ENCODE data around the gene ZNF236. TPM values are rescaled to one million over a fixed set of nuclear protein-coding genes. Genes with fewer than 3 reads are reported as not detected.

ZNF236 gene
- polyA plus RNA-seq, 2 of the 4 experiments (the other 2 are of a cell fraction), result 2.6 to 7.8 TPM

DNA sequence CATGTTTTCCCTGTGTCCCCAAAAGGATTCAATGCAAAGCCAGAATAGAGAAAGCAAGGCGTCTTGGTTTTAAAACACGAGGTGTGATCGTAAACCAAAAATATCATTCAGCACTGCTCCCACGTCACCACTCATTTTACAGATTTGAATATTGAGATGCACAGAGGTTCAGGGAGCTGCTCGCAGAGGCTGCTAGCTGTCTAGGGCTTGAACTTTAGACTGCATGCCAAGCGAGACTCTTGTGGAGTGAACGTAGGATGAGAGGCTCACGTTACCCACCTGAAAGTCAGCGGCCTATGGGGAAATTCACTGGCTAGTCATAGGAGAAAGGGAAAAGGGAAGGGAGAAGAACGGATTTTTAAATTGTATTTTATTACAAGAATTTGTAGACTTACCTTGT, 180.1 kb downstream of the ZNF236 start:
- no peak for ATAC-seq
- H3K4me2 ChIP-seq, result no peak overlapping the region
- FAIRE-seq, result no peak
- CTCF ChIA-PET, result interaction anchor here (4.7 kb wide), 1 partner anchor 209 kb away, joined by 22 read pairs; no protein-coding TSS in a partner anchor
- TF ChIP-seq BHLHE40 (IDR thresholded peaks at IDR 0.05; ENCODE audit: low read depth, low read length) (no peak), CBX8 (IDR thresholded peaks at IDR 0.05) (no peak), KDM5A (IDR thresholded peaks at IDR 0.05) (no peak), HDAC2 (IDR thresholded peaks at IDR 0.05) (no peak), ZC3H11A (IDR thresholded peaks at IDR 0.05) (no peak), RARB (CRISPR knock-in tag; IDR thresholded peaks at IDR 0.05) (no peak), POLR2AphosphoS2 (conservative IDR thresholded peaks at IDR 0.05; ENCODE audit: low read length) (no peak), E2F6 (IDR thresholded peaks at IDR 0.05; ENCODE audit: borderline replicate concordance, low read depth) (no peak)
- H3K27ac ChIP-seq, result no peak overlapping the region
- no peaks in the 10 kb centered on the region for H3K9me3 ChIP-seq
- no peaks in the 10 kb centered on the region for H3K4me1 ChIP-seq
- H3K4me3 ChIP-seq, result no peak overlapping the region
- POLR2A ChIA-PET, result no interaction called here
- WGBS (ENCODE audit: missing lambda C conversion rate), result 93% methylated on average over 10 of the region's 10 CpGs
- DNase-seq (ENCODE audit: low read depth in 1 of 2, low spot score in 1 of 2), result no peak

DNA sequence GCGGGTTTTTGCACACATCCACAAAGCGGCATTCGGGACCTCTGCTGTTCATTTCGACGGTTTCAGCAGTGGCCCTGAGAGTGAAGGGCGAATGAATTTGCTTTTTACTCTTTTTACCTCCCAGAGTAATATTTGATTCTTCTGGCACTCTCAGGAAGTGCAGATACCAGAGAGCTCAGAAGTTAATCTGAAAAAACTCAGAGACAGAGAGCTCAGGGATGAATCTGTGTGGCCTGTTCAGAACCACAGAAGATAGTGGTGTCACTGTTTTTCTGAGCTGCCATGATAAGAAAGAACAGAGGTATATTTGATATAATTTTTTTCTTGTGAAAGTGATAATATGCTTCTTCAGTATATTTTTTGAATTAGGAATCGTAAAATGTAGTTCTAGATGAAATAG, 181.0 kb downstream of the ZNF236 start:
- DNase-seq (ENCODE audit: low read depth in 1 of 2, low spot score in 1 of 2) (no peak), FAIRE-seq (no peak), ATAC-seq (no peak)
- WGBS (ENCODE audit: missing lambda C conversion rate), result 87% methylated on average over 7 of the region's 7 CpGs
- Histone ChIP-seq H3K27ac (no peak overlapping the region), H3K4me3 (no peak overlapping the region), H3K4me2 (no peak overlapping the region), H3K9me3 (no peaks in the 10 kb centered on the region), H3K4me1 (no peaks in the 10 kb centered on the region)
- CTCF ChIA-PET, result interaction anchor here (1.6 to 4.7 kb wide), 2 partner anchors 10 to 208 kb away, joined by 6 to 22 read pairs; no protein-coding TSS in a partner anchor
- TF ChIP-seq FOSB (CRISPR knock-in tag; IDR thresholded peaks at IDR 0.05) (no peak), ATOH8 (CRISPR knock-in tag; IDR thresholded peaks at IDR 0.05; ENCODE audit: low read depth) (no peak), MAX (IDR thresholded peaks at IDR 0.05) (no peak), MYC (IDR thresholded peaks at IDR 0.05; ENCODE audit: borderline replicate concordance, low read length) (no peak), ZNF302 (CRISPR knock-in tag; IDR thresholded peaks at IDR 0.05) (no peak), RCOR1 (IDR thresholded peaks at IDR 0.05; ENCODE audit: low read depth, low read length) (no peak), E2F6 (IDR thresholded peaks at IDR 0.05; ENCODE audit: borderline replicate concordance, low read depth) (no peak), CHD2 (IDR thresholded peaks at IDR 0.05; ENCODE audit: low read length, partially characterized antibody) (no peak), EHMT2 (IDR thresholded peaks at IDR 0.05; ENCODE audit: low read depth) (no peak), RFX5 (IDR thresholded peaks at IDR 0.05) (no peak), HDAC2 (IDR thresholded peaks at IDR 0.05) (no peak), POLR2A (IDR thresholded peaks at IDR 0.05; ENCODE audit: low read length) (no peak), RARB (CRISPR knock-in tag; IDR thresholded peaks at IDR 0.05) (no peak), SMC3 (IDR thresholded peaks at IDR 0.05) (no peak)
- POLR2A ChIA-PET, result no interaction called here

DNA sequence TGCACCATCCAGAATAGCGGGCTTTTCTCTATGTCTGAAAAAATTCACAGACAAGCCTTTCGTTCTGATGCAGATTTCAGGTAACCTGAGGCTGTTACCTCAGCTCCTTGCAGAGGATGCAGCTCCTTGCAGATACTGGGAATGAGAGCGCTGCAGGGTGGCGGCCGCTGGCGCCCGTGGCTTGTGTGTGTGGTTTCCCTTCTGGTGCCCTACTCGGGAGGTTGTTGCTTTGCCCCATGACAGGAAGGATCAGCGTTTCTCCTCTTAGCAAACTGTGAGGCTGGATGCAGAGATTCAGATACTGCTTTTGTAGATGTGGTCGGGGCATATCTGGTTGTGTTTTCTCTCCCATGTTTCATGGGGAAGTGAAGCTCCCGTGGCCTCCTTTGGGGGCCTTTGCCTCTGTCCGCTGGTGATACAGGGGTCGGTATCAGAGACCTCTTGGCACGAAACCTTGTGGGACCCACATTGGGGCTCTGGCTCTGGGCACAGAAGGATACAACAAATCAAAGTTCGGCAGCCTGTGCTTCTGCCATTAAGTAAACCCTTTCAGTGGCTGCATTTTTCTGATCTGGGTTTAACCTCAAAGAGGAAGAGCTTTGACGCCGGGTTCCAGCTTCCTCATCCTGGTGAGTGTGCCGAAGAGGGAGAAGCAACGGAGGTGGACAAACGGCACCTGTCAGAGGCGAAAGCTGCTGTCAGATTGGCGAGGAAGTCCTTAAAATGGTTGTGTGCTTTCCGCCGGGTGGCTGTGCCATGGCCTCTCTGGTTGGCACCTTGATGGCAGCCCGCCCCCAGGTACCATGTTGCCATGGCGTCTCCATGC, 182.4 kb downstream of the ZNF236 start:
- DNase-seq (ENCODE audit: low read depth in 1 of 2, low spot score in 1 of 2) (no peak), ATAC-seq (no peak), FAIRE-seq (no peak)
- no peak overlapping the region for H3K4me2 ChIP-seq
- ChIA-PET POLR2A (no interaction called here), CTCF (interaction anchor here (1.0 to 4.7 kb wide), 5 partner anchors 8 to 207 kb away, joined by 3 to 22 read pairs (median 4); no protein-coding TSS in a partner anchor)
- H3K27ac ChIP-seq, result no peak overlapping the region
- H3K9me3 ChIP-seq, result no peaks in the 10 kb centered on the region
- H3K4me3 ChIP-seq, result no peak overlapping the region
- WGBS (ENCODE audit: missing lambda C conversion rate), result 78% methylated on average over 19 of the region's 26 CpGs
- TF ChIP-seq CBX2 (IDR thresholded peaks at IDR 0.05; ENCODE audit: borderline replicate concordance, low read depth) (no peak), NFE2L2 (conservative IDR thresholded peaks at IDR 0.05; ENCODE audit: low read length) (no peak), NPAS2 (CRISPR knock-in tag; IDR thresholded peaks at IDR 0.05; ENCODE audit: borderline replicate concordance) (no peak), FOXS1 (CRISPR knock-in tag; IDR thresholded peaks at IDR 0.05) (no peak), CHD2 (IDR thresholded peaks at IDR 0.05; ENCODE audit: low read length, partially characterized antibody) (no peak), RCOR1 (IDR thresholded peaks at IDR 0.05; ENCODE audit: low read depth, low read length) (no peak), RFX5 (IDR thresholded peaks at IDR 0.05) (no peak), BHLHE40 (IDR thresholded peaks at IDR 0.05; ENCODE audit: low read depth, low read length) (no peak), ZC3H11A (IDR thresholded peaks at IDR 0.05) (no peak), USF2 (IDR thresholded peaks at IDR 0.05) (no peak), POLR2A (IDR thresholded peaks at IDR 0.05; ENCODE audit: low read length) (no peak), CTCF (IDR thresholded peaks at IDR 0.05) (no peak), ESRRA (IDR thresholded peaks at IDR 0.05; ENCODE audit: borderline replicate concordance, low read length) (no peak)
- H3K4me1 ChIP-seq, result no peaks in the 10 kb centered on the region

All from A549 (cell line).